GM10266 (cell line): ENCODE results near the gene WFIKKN1.

Experiments
- DNase-seq: peaks from one replicate; pipeline ENCODE4 v3.0.0; 2012; ENCODE audit errors: extremely low spot score
- CTCF ChIP-seq: IDR thresholded peaks from 2 replicates; pipeline ENCODE4 v1.5.1; 2012; ENCODE audit warnings: mild to moderate bottlenecking, low read depth; ENCODE audit not compliant: control insufficient read depth, insufficient read depth; ENCODE audit errors: missing control alignments

Gene WFIKKN1

GRCh38 chr16:586645-587590 lies 43.9 kb upstream of the WFIKKN1 start:
- DNase-seq: no peak
- no peak for TF ChIP-seq CTCF

- no peak for DNase-seq
Measured at GRCh38 chr16:588639-588888, 42.2 kb upstream of the WFIKKN1 start.

GRCh38 chr16:588889-589657 lies 41.7 kb upstream of the WFIKKN1 start:
- no peak for TF ChIP-seq CTCF
- peak; percentile 97 for DNase-seq

More at GRCh38 chr16:588639-588888, 42.2 kb upstream of the WFIKKN1 start:
- TF ChIP-seq CTCF: no peak

- TF ChIP-seq CTCF: peak; percentile 34
Measured at GRCh38 chr16:589658-590187, 41.1 kb upstream of the WFIKKN1 start, which contains the start of gene RAB40C. Gene RAB40C (plus strand): TSS chr16:590066. CDS start chr16:590292, 226 bp downstream.

GRCh38 chr16:590188-590814 lies 40.5 kb upstream of the WFIKKN1 start:
- no peak for DNase-seq
- peak; percentile 22 for TF ChIP-seq CTCF

More at GRCh38 chr16:589658-590187, 41.1 kb upstream of the WFIKKN1 start, which contains the start of gene RAB40C:
- DNase-seq: peak; percentile 100

- no peak for DNase-seq
- TF ChIP-seq CTCF: no peak
Measured at GRCh38 chr16:590815-591200, 40.0 kb upstream of the WFIKKN1 start.
